Neural progenitor cell (in vitro differentiated cells): Measurements from ENCODE around the gene NXN.

ENCODE experiments used
- CTCF ChIP-seq: fragments of 200-600 bp; sonication (generic); IDR thresholded peaks from 2 replicates; pipeline ENCODE4 v1.5.1; 2017; ENCODE audit warnings: antibody characterized with exemption, mild to moderate bottlenecking
- EZH2 ChIP-seq: fragments of 200-600 bp; sonication (generic); IDR thresholded peaks from 2 replicates; pipeline ENCODE4 v1.6.1; 2017; ENCODE audit warnings: antibody characterized with exemption, mild to moderate bottlenecking, moderate library complexity
- EZH2phosphoT487 ChIP-seq: fragments of 200-600 bp; sonication (generic); IDR thresholded peaks from 2 replicates; pipeline ENCODE4 v1.6.1; 2017; ENCODE audit warnings: antibody characterized with exemption

DNA sequence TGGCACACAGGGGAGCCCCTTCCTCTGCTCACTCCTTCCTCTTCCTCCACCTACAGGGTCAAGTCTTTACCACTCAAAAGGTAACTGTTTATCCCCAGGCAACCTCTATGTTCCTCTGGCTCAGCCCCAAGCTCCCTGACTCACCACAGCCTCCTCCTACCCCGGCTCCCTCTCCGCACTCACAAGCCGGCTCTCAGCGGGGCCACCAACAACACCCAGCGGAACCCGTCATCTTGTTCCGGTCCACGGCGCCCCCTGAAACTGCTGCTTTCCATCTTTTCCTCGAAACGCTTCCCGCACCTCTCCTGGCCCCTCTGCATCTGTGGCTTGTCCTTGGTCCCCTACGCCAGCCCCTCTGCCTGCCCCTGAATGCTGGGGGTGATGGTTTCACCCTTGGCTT, 58.4 kb downstream of the NXN start:
- TF ChIP-seq EZH2phosphoT487 (no peak), CTCF (no peak), EZH2 (no peak)
